Panc1 (cell line): ENCODE data around the gene TM7SF2. TPM values are rescaled to one million over a fixed set of nuclear protein-coding genes. Genes with fewer than 3 reads are reported as not detected.
A peak's percentile ranks its signal among the peaks of the same experiment; 100 is the strongest.

Source experiments
- ATAC-seq: fragments of 200-7000 bp; cut with Tn5 transposase; 2 replicates; pipeline ENCODE4 v1.9.1; 2020; ENCODE audit warnings: mild to moderate bottlenecking, moderate library complexity
- BruUV-seq: library from RNA; stranded (reverse); fragments of 400-500 nt; replicated peaks from 2 replicates; lab custom pipeline; 2021; lab: Mats Ljungman, UMichigan
- CTCF ChIA-PET: fragments of 300-600 bp; sonication (Branson Sonifier 250); formaldehyde crosslinking; loops from one replicate; lab custom pipeline; 2022; ENCODE audit warnings: antibody characterized with exemption; lab: Charles Lee
- POLR2A ChIA-PET: fragments of 300-600 bp; sonication (Branson Sonifier 250); formaldehyde crosslinking; loops from one replicate; lab custom pipeline; 2022; ENCODE audit warnings: antibody characterized with exemption; lab: Charles Lee
- DNase-seq: peaks from one replicate; pipeline ENCODE4 v3.0.0-alpha.2; 2010; ENCODE audit warnings: low read depth, low spot score
- H3K27ac ChIP-seq: 2 replicates; pipeline ENCODE4 v1.5.1; 2011; ENCODE audit warnings: mild to moderate bottlenecking, low read length, inconsistent platforms
- H3K27me3 ChIP-seq: fragments of 200-500 bp; sonication (Bioruptor generic); 2 replicates; pipeline ENCODE4 v1.6.0; 2014; ENCODE audit warnings: low read length, inconsistent platforms; ENCODE audit not compliant: control insufficient read depth, insufficient read depth
- H3K36me3 ChIP-seq: fragments of 200-500 bp; sonication (Bioruptor generic); 2 replicates; pipeline ENCODE4 v1.5.1; 2014; ENCODE audit warnings: inconsistent platforms, mild to moderate bottlenecking, low read length, moderate library complexity; ENCODE audit not compliant: control insufficient read depth, insufficient read depth
- H3K4me1 ChIP-seq: 2 replicates; pipeline ENCODE4 v1.5.1; 2011; ENCODE audit warnings: inconsistent platforms, mild to moderate bottlenecking, low read length, moderate library complexity; ENCODE audit not compliant: control insufficient read depth, insufficient read depth
- H3K4me3 ChIP-seq, 2 experiments: 2 replicates each; pipeline ENCODE4 v1.5.1; 2011 to 2012; ENCODE audit warnings: low read depth in 2 of 2, low read length in 2 of 2, mild to moderate bottlenecking in 2 of 2, inconsistent platforms in 1 of 2, moderate library complexity in 1 of 2
- H3K9me3 ChIP-seq: fragments of 200-500 bp; sonication (Bioruptor generic); 2 replicates; pipeline ENCODE4 v1.5.1; 2014; ENCODE audit warnings: low read depth, mild to moderate bottlenecking, inconsistent platforms, low read length, moderate library complexity; ENCODE audit not compliant: control insufficient read depth, insufficient read depth
- CTCF ChIP-seq: fragments of 450-650 bp; IDR thresholded peaks from 2 replicates; pipeline ENCODE4 v1.5.1; 2017; ENCODE audit warnings: mild to moderate bottlenecking
- POLR2AphosphoS5 ChIP-seq: IDR thresholded peaks from 2 replicates; pipeline ENCODE4 v1.6.1; 2012; ENCODE audit warnings: mild to moderate bottlenecking, low read depth, low read length, moderate library complexity
- REST ChIP-seq, 2 experiments: IDR thresholded peaks; 2 replicates each; pipeline ENCODE4 v1.6.1; 2011 to 2012; ENCODE audit warnings: low read depth in 2 of 2, control low read depth in 1 of 2, low read length in 1 of 2, mild to moderate bottlenecking in 1 of 2, moderate library complexity in 1 of 2; ENCODE audit not compliant: insufficient read depth in 1 of 2
- SIN3A ChIP-seq: IDR thresholded peaks from 2 replicates; pipeline ENCODE4 v1.6.1; 2012; ENCODE audit warnings: low read depth, mild to moderate bottlenecking, low read length, moderate library complexity, borderline replicate concordance; ENCODE audit not compliant: insufficient read depth
- TCF7L2 ChIP-seq: IDR thresholded peaks from 2 replicates; pipeline ENCODE4 v1.6.1; 2011; ENCODE audit warnings: mild to moderate bottlenecking, low read depth, low read length, inconsistent platforms
- in situ Hi-C: cut with HindIII; loops from 2 replicates; pipeline ENCODE4 v1.10.0; 2016; ENCODE audit warnings: low sequenced_read_pairs, low pct_unique_long_range_greater_than_20kb
- intact Hi-C: fragments of 100-400 bp; cut with micrococcal nuclease; formaldehyde crosslinking; loops from one replicate; pipeline ENCODE4 v1.10.0; 2022; ENCODE audit not compliant: unreplicated experiment
- total RNA-seq: library from RNA; stranded (reverse); gene quantifications from one replicate; pipeline ENCODE4 v1.2.1, GENCODE V29; 2021; ENCODE audit not compliant: unreplicated experiment

Gene TM7SF2
- total RNA-seq, 1 experiment from 2014 or later = 85.4 TPM

GRCh38 chr11:65112546-65113360, 1.1 kb downstream of the TM7SF2 start:
- intact Hi-C loops = loop anchor here (10.0 kb wide), 1 partner anchor 268 kb away; the partner anchor contains the start of gene CDC42BPG
- CTCF ChIA-PET = interaction anchor here (0.7 to 0.9 kb wide), 3 partner anchors 111 to 204 kb away, joined by 3 read pairs; no protein-coding TSS in a partner anchor
- in situ Hi-C loops = no loop called here

More at GRCh38 chr11:65112546-65113360, 1.1 kb downstream of the TM7SF2 start:
- TF ChIP-seq SIN3A = no peak; the same call in 1 of the 2 replicates
- peak; percentile 99 for TF ChIP-seq CTCF
- TF ChIP-seq REST (IDR thresholded peaks at IDR 0.05; ENCODE audit: insufficient read depth in 1 of 2, low read depth in 2 of 2, low read length in 1 of 2) = no peak
- peak; percentile 39; the same call in 1 of the 2 replicates for TF ChIP-seq TCF7L2
- TF ChIP-seq POLR2AphosphoS5 = peak; percentile 68; the same call in 1 of the 2 replicates
- Histone ChIP-seq H3K27me3 (no peaks in the 10 kb centered on the region), H3K9me3 (no peaks in the 10 kb centered on the region), H3K4me3 (peak overlapping the region; percentile 72 to 93), H3K27ac (peak overlapping the region; percentile 79), H3K4me1 (peaks cover 30% of the 10 kb centered on the region), H3K36me3 (no peaks in the 10 kb centered on the region)
- ATAC-seq (peak; percentile 36), DNase-seq (peak; percentile 22)
- BruUV-seq = no TSS peak
- POLR2A ChIA-PET = no interaction called here
